ENCODE data around the gene LRBA.

- no peak for TF ChIP-seq CTCF (IDR thresholded peaks at IDR 0.05; ENCODE audit: low read length)
- TF ChIP-seq EZH2 (IDR thresholded peaks at IDR 0.05; ENCODE audit: borderline replicate concordance, low read length) = no peak
Observed at GRCh38 chr4:150598909-150599308, 416.2 kb downstream of the LRBA start.

All from OCI-LY1 (cell line).